CD4-positive, alpha-beta T cell treated with Interleukin-17A for 4 hours (primary cell): ENCODE data around the gene PSMB5.

Experiments
- DNase-seq: peaks from one replicate; pipeline ENCODE4 v3.0.0-alpha.2; 2020; ENCODE audit warnings: mixed read lengths

The PSMB5 gene

GRCh38 chr14:23058654-23059504, 24.2 kb upstream of the PSMB5 start:
- DNase-seq, result no peak

GRCh38 chr14:23057757-23058653, 23.3 kb upstream of the PSMB5 start:
- peak; percentile 94 for DNase-seq

GRCh38 chr14:23056956-23057756, 22.5 kb upstream of the PSMB5 start, which contains the start of gene CDH24:
Gene CDH24 (minus strand): TSS chr14:23057520. CDS start chr14:23055733, 1,787 bp downstream.
- DNase-seq, result peak; percentile 83

GRCh38 chr14:23056145-23056955, 21.6 kb upstream of the PSMB5 start:
- peak; percentile 81 for DNase-seq

- DNase-seq, result no peak
Observed at GRCh38 chr14:23055621-23056144, 21.0 kb upstream of the PSMB5 start.

GRCh38 chr14:23055147-23055550, 20.4 kb upstream of the PSMB5 start:
- no peak for DNase-seq

- DNase-seq, result peak; percentile 60
Observed at GRCh38 chr14:23054000-23054811, 19.5 kb upstream of the PSMB5 start.

- no peak for DNase-seq
Observed at GRCh38 chr14:23053426-23053825, 18.7 kb upstream of the PSMB5 start.

GRCh38 chr14:23052671-23053070, 18.0 kb upstream of the PSMB5 start:
- DNase-seq, result no peak

GRCh38 chr14:23052182-23052623, 17.5 kb upstream of the PSMB5 start:
- no peak for DNase-seq

- DNase-seq, result no peak
Observed at GRCh38 chr14:23051141-23052057, 16.7 kb upstream of the PSMB5 start.

GRCh38 chr14:23049011-23049410, 14.3 kb upstream of the PSMB5 start:
- no peak for DNase-seq

- no peak for DNase-seq
Observed at GRCh38 chr14:23047751-23048693, 13.3 kb upstream of the PSMB5 start.

- no peak for DNase-seq
Observed at GRCh38 chr14:23047034-23047634, 12.4 kb upstream of the PSMB5 start.

- no peak for DNase-seq
Observed at GRCh38 chr14:23045419-23046357, 11.0 kb upstream of the PSMB5 start.

- no peak for DNase-seq
Observed at GRCh38 chr14:23044840-23045239, 10.1 kb upstream of the PSMB5 start.

- DNase-seq, result no peak
Observed at GRCh38 chr14:23043754-23044153, 9.1 kb upstream of the PSMB5 start.
